ENCODE results near the gene RNF14.

The RNF14 gene

GRCh38 chr5:141982626-141983025 lies 13.7 kb downstream of the RNF14 start:
- no peak for DNase-seq

- DNase-seq = no peak
Measured at GRCh38 chr5:141986072-141986471, 17.2 kb downstream of the RNF14 start.

DNA sequence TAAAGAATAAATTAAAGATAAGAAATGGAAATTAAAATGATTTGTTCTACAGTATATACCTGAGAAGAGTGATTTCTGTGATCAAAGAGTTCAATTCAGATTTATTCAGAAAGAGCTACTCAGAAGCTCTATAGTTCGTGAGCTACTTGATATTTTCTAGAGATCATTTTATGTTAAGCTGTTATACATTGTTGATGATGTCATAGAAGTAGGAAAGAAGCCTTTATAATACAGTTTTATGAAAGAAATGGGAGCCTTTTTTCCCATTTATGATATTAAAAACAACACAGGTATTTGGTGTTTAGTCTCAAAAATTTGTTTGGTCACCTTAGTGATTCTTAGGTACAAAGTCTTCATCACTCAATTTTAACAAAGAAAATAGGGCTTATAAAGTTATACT lies 20.8 kb downstream of the RNF14 start:
- no peak for DNase-seq

GRCh38 chr5:141992349-141992963 lies 23.6 kb downstream of the RNF14 start:
- DNase-seq = peak; percentile 20

- DNase-seq = peak; percentile 18
Measured at GRCh38 chr5:141994511-141995136, 25.7 kb downstream of the RNF14 start.

DNA sequence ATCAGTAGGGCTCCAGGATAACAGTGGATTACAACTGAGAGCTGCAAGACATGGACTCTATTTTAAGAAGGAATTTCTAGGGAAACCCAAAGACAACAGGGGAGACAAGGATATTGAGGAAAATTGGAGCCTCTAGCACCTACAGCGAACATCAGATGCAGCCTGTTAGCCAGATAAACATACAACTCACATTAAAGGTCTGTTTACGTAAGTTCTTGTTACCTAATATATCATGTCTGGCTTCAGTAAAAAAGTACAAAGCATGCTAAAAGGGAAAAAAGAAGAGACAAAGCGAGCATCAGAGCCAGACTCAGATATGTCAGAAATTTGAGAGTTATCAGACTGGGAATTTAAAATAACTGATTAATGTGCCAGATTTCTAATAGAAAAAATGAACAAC lies 26.8 kb downstream of the RNF14 start:
- no peak for DNase-seq

GRCh38 chr5:141997358-141997960 lies 28.6 kb downstream of the RNF14 start:
- DNase-seq = no peak

DNA sequence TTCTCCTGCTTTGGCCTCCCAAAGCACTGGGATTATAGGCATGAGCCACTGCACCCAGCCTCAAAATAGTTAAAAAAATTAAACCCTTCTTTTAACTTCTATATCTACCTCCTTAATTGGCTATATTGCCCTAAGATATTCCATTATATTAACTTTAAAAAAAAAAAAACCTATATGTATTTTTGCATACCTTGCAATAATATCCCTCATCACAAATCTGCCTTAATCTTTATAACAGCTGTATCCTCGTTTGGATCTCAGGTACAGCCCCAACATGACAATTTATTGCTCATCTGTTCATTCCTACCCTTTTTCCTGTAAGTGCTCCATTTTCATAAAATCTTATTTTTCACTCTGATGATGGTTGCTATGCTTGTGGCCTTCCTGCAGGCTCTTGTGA lies 31.3 kb downstream of the RNF14 start:
- DNase-seq = no peak

- DNase-seq = no peak
Measured at GRCh38 chr5:142000704-142001484, 32.0 kb downstream of the RNF14 start.

GRCh38 chr5:142003266-142003800 lies 34.4 kb downstream of the RNF14 start:
- no peak for DNase-seq

- no peak for DNase-seq
Measured at GRCh38 chr5:142006363-142007236, 37.7 kb downstream of the RNF14 start.

DNA sequence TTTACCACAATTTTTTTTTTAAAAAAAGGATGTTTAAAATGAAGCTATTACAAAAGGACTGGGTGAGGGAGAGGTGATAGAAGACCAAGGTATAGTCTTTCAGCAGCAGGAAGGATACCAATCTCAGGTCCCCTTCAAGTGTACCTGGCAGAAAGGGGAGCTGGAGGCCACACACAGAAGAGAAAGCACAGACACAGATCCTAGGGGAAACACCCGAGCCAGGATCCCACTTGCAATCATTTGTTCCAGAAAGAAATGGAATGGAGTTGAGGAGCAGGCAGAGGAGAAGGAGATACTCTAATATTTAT lies 38.3 kb downstream of the RNF14 start:
- no peak for DNase-seq

- no peak for DNase-seq
Measured at GRCh38 chr5:142008813-142009212, 39.9 kb downstream of the RNF14 start.

DNA sequence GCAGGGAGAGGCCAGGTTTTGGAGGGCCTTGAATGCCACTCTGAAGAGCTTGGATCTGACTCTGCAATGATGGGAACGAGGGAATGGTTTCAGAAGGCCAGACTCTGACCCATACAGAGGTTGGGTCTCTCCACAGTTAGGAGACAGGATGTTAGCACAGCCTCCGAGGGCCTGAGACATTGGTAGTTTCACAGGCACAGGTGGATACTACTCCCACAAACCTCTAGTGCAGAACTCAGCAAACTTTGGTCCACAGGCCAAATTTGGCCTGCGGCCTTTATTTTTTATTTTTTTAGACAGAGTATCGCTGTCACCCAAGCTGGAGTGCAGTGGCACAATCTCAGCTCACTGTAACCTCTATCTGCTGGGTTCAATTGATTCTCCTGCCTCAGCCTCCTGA lies 41.0 kb downstream of the RNF14 start:
- DNase-seq = no peak

DNA sequence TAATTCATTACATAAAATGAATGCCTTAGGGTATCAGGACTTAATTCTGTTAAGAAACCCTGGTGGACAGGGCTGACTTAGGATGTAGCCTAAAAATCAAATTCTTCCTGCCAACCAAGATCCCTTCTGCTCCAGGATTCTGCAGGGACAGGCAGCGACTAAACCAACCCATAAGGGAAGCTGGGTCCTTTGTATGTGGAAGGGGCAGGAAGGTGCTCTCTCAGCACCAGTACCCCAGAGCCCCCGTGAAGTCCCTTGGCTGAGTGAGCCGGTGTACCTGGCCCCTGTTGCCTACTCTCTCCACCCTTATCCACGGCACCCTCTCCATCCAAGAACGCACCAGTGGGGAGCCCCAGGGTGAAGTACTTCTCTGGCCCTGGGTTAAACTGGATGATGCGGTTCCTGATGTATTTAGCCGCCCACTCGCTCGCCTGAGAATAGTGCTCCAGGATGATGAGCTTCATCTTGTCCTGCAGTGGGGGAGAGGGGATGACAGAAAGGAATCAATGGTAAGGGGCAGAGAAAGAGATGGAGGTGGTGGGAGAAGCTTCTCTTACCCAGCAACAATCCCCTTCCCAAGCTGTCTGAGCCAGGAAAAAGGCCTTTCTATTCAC lies 42.8 kb downstream of the RNF14 start:
- DNase-seq = no peak

- DNase-seq = peak; percentile 42
Measured at GRCh38 chr5:142012186-142012785, 43.4 kb downstream of the RNF14 start.

- peak; percentile 81 for DNase-seq
Measured at GRCh38 chr5:142012792-142013388, 44.0 kb downstream of the RNF14 start, which contains the start of gene GNPDA1. TSS of gene GNPDA1 (minus strand) at chr5:142013027. CDS start at chr5:142012035, 992 bp downstream.

GRCh38 chr5:142013734-142014521 lies 45.0 kb downstream of the RNF14 start:
- DNase-seq = no peak

- peak; percentile 49 for DNase-seq
Measured at GRCh38 chr5:142014911-142015584, 46.1 kb downstream of the RNF14 start.

Measured in retina (tissue), 1 donor.